Measurements from ENCODE around the gene ARMH2. TPM values are rescaled to one million over a fixed set of nuclear protein-coding genes. Genes with fewer than 3 reads are reported as not detected.
A peak's percentile ranks its signal among the peaks of the same experiment; 100 is the strongest.
"Not testable (repeated sequence)": the region's sequence is repeated elsewhere in the genome, so short reads cannot be mapped to it uniquely, and the experiment has no call there.

Gene ARMH2
- total and polyA plus RNA-seq, 9 of the 15 experiments (the other 6 are each of a cell fraction or from before 2014, with no cell fraction given): not detected

DNA sequence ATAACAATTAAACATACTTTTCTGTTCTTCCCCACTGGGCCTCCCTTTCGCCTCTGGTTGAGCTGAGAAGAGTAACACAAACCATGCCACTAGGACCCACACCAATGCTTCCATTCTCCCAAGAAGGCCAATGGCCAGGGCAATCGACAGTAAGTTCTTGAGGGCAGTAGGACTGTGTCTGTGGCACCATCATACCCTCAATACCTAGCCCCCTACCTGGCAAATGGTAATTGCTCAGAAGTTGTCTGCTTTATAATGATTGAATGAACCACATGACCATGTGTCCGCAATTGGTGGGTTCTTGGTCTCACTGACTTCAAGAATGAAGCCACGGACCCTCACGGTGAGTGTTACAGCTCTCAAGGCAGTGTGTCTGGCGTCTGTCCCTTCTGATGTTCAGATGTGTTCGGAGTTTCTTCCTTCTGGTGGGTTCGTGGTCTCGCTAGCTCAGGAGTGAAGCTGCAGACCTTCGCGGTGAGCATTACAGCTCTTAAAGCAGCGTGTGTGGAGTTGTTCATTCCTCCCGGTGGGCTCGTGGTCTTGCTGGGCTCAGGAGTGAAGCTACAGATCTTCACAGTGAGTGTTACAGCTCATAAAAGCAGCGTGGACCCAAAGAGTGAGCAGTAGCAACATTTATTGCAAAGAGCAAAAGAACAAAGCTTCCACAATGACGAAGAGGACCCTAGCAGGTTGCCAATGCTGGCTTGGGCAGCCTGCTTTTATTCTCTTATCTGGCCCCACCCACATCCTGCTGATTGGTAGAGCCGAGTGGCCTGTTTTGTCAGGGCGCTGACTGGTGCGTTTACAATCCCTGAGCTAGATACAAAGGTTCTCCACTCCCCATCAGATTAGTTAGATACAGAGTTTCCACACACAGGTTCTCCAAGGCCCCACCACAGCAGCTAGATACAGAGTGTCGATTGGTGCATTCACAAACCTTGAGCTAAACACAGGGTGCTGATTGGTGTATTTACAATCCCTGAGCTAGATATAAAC lies 33.6 kb downstream of the ARMH2 start:
- in situ Hi-C loops (cut with MboI): loop anchor here (10.0 kb wide), 1 partner anchor 190 kb away; no protein-coding TSS in a partner anchor
- H3K27me3 ChIP-seq (ENCODE audit: control insufficient read depth in 2 of 2, insufficient read depth in 2 of 2, low read length in 2 of 2); FAIRE-seq: not testable (repeated sequence)

DNA sequence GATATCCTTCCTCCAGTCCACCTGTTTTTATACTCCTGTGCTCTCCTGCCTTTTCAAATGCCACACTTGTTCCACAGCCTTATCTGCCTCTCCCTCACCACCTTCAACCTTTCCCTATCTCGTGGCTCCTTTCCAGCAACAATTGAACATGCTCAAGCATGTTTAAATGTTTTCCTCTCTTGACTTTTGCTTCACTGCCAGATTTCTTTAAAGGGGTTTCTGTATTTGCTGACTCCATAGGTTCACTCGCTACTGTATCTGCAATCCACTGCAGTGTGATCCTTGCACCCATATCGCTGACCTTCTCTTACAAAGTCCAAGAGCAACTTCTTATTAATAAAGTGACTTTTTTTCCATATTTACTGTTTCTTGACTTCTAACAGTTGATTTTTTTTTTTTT lies 35.1 kb downstream of the ARMH2 start:
- Histone ChIP-seq H3K9ac (ENCODE audit: insufficient read depth in 1 of 2, low read depth in 2 of 2, low read length in 2 of 2) (no peak overlapping the region), H3K4me3 (no peak overlapping the region), H4K20me1 (replicated peaks; ENCODE audit: control insufficient read depth, insufficient read depth, low read length) (no peaks in the 10 kb centered on the region), H3K9me3 (replicated peaks; ENCODE audit: control insufficient read depth, insufficient read depth, low read depth, low read length) (no peaks in the 10 kb centered on the region), H3K27me3 (ENCODE audit: control insufficient read depth in 2 of 2, insufficient read depth in 2 of 2, low read length in 2 of 2) (no peaks in the 10 kb centered on the region), H3K79me2 (ENCODE audit: control insufficient read depth, insufficient read depth, low read length) (no peaks in the 10 kb centered on the region), H3K4me2 (ENCODE audit: insufficient read depth, low read length) (no peak overlapping the region), H2AFZ (ENCODE audit: low read depth, low read length) (no peak overlapping the region), H3K36me3 (ENCODE audit: control insufficient read depth, insufficient read depth, low read length) (no peaks in the 10 kb centered on the region), H3K9me1 (ENCODE audit: control insufficient read depth, insufficient read depth, low read length) (no peaks in the 10 kb centered on the region), H3K27ac (ENCODE audit: extremely low read depth, low read depth, low read length) (no peak overlapping the region), H3K4me1 (replicated peaks in 1 of 2; ENCODE audit: control insufficient read depth in 2 of 2, insufficient read depth in 2 of 2, low read length in 2 of 2) (peaks cover 0 to 10% of the 10 kb centered on the region in 2 experiments; a peak in 2 of 5 replicates)
- no peak for DNase-seq (ENCODE audit: extremely low read depth in 1 of 4, low spot score in 3 of 4)
- intact Hi-C loops (cut with micrococcal nuclease): no loop called here
- 32% methylated on average over 3 of the region's 3 CpGs for WGBS (ENCODE audit: insufficient coverage, low coverage, missing lambda C conversion rate)
- ChIA-PET POLR2A (interaction anchor here (0.7 kb wide), 1 partner anchor 118 kb away, joined by 3 read pairs; no protein-coding TSS in a partner anchor), CTCF (ENCODE audit: low intra/inter-chr PET ratio) (no interaction called here)
- ATAC-seq: no peak
- BruUV-seq (replicated peaks): no TSS peak
- no peak for FAIRE-seq
- in situ Hi-C loops (cut with MboI): loop anchor here (10.0 kb wide), 1 partner anchor 189 kb away; no protein-coding TSS in a partner anchor
- TF ChIP-seq, protein P1, sequence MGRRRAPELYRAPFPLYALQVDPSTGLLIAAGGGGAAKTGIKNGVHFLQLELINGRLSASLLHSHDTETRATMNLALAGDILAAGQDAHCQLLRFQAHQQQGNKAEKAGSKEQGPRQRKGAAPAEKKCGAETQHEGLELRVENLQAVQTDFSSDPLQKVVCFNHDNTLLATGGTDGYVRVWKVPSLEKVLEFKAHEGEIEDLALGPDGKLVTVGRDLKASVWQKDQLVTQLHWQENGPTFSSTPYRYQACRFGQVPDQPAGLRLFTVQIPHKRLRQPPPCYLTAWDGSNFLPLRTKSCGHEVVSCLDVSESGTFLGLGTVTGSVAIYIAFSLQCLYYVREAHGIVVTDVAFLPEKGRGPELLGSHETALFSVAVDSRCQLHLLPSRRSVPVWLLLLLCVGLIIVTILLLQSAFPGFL (CRISPR knock-in tag; IDR thresholded peaks at IDR 0.05): no peak
- peak in 1 of 2 experiments; percentile 17; a peak in 1 of 4 replicates for TF ChIP-seq RCOR1 (IDR thresholded peaks at IDR 0.05; ENCODE audit: borderline replicate concordance in 1 of 2, low read depth in 2 of 2, low read length in 2 of 2)
- peak; percentile 34; the same call in 1 of the 2 replicates for TF ChIP-seq MAFG (tag; conservative IDR thresholded peaks at IDR 0.05)
- TF ChIP-seq NFIC (IDR thresholded peaks at IDR 0.05): peak; percentile 69
- TF ChIP-seq CBFA2T3 (IDR thresholded peaks at IDR 0.05): peak; percentile 39; the same call in 1 of the 2 replicates
- no peak for TF ChIP-seq HMG20A (CRISPR knock-in tag; conservative IDR thresholded peaks at IDR 0.05)
- TF ChIP-seq ZSCAN32 (CRISPR knock-in tag; IDR thresholded peaks at IDR 0.05): no peak
- no peak for TF ChIP-seq XRCC3 (IDR thresholded peaks at IDR 0.05)
- no peak for TF ChIP-seq ZNF445 (CRISPR knock-in tag; IDR thresholded peaks at IDR 0.05; ENCODE audit: low read depth)
- TF ChIP-seq ZNF133 (CRISPR knock-in tag; IDR thresholded peaks at IDR 0.05): no peak
- no peak for TF ChIP-seq TCF7 (IDR thresholded peaks at IDR 0.05; ENCODE audit: borderline replicate concordance)
- TF ChIP-seq WHSC1 (IDR thresholded peaks at IDR 0.05; ENCODE audit: low read length): no peak
- no peak for TF ChIP-seq HEY1 (CRISPR knock-in tag; IDR thresholded peaks at IDR 0.05; ENCODE audit: borderline replicate concordance)
- 0 out of 2 replicates have a peak, but pooled peaks have one; percentile 14 for TF ChIP-seq TAL1 (IDR thresholded peaks at IDR 0.05)

More for the DNA sequence above, 33.6 kb downstream of the ARMH2 start:
- H3K36me3 ChIP-seq (ENCODE audit: control insufficient read depth, insufficient read depth, low read length); H3K9me1 ChIP-seq (ENCODE audit: control insufficient read depth, insufficient read depth, low read length); H3K79me2 ChIP-seq (ENCODE audit: control insufficient read depth, insufficient read depth, low read length); H3K4me3 ChIP-seq; H3K9ac ChIP-seq (ENCODE audit: insufficient read depth in 1 of 2, low read depth in 2 of 2, low read length in 2 of 2); H3K9me3 ChIP-seq (replicated peaks; ENCODE audit: control insufficient read depth, insufficient read depth, low read depth, low read length); H4K20me1 ChIP-seq (replicated peaks; ENCODE audit: control insufficient read depth, insufficient read depth, low read length); H3K4me2 ChIP-seq (ENCODE audit: insufficient read depth, low read length); H3K27ac ChIP-seq (ENCODE audit: extremely low read depth, low read depth, low read length); ATAC-seq; DNase-seq (ENCODE audit: extremely low read depth in 1 of 4, low spot score in 3 of 4): not testable (repeated sequence)
- ChIA-PET POLR2A (interaction anchor here (0.6 to 1.1 kb wide), 2 partner anchors 9 to 1291 kb away, joined by 3 to 4 read pairs; a partner anchor contains a TSS), CTCF (ENCODE audit: low intra/inter-chr PET ratio) (interaction anchor here (1.2 to 2.8 kb wide), 2 partner anchors 182 to 240 kb away, joined by 3 to 21 read pairs; no protein-coding TSS in a partner anchor)
- intact Hi-C loops (cut with micrococcal nuclease): loop anchor here (5.0 kb wide), 2 partner anchors 238 to 483 kb away; no protein-coding TSS in a partner anchor
- BruUV-seq (replicated peaks): TSS peak; percentile 99
- peak; percentile 61 for TF ChIP-seq POLR2A (conservative IDR thresholded peaks at IDR 0.05)
- peak; percentile 15 for TF ChIP-seq NFYB (IDR thresholded peaks at IDR 0.05; ENCODE audit: extremely low read depth, insufficient read length)
- 67% methylated on average over 18 of the region's 20 CpGs for WGBS (ENCODE audit: insufficient coverage, low coverage, missing lambda C conversion rate)
- H2AFZ ChIP-seq (ENCODE audit: low read depth, low read length): peak overlapping the region; percentile 44; the same call in 1 of the 2 replicates
- H3K4me1 ChIP-seq (replicated peaks in 1 of 2; ENCODE audit: control insufficient read depth in 2 of 2, insufficient read depth in 2 of 2, low read length in 2 of 2): peaks cover 0 to 10% of the 10 kb centered on the region in 2 experiments; a peak in 2 of 5 replicates

All from K562 (cell line).